ENCODE results near the gene TCP1.

GRCh38 chr6:159801935-159802334 lies 12.5 kb upstream of the TCP1 start:
- TF ChIP-seq CTCF (IDR thresholded peaks at IDR 0.05) (no peak), EZH2 (IDR thresholded peaks at IDR 0.05) (no peak)

Measured in neural progenitor cell (in vitro differentiated cells).